CD8-positive, alpha-beta memory T cell (primary cell): Measurements from ENCODE around the gene SLC23A2. TPM values are rescaled to one million over a fixed set of nuclear protein-coding genes. Genes with fewer than 3 reads are reported as not detected.
"Not testable (repeated sequence)": the region's sequence is repeated elsewhere in the genome, so short reads cannot be mapped to it uniquely, and the experiment has no call there.

Experiments
- CTCF ChIA-PET: fragments of 350-600 bp; sonication (Branson Sonifier 250); formaldehyde crosslinking; loops from one replicate; lab custom pipeline; 2021; ENCODE audit warnings: antibody characterized with exemption; lab: Charles Lee
- POLR2A ChIA-PET: fragments of 350-600 bp; sonication (Branson Sonifier 250); formaldehyde crosslinking; loops from one replicate; lab custom pipeline; 2021; ENCODE audit warnings: antibody characterized with exemption; lab: Charles Lee
- DNase-seq, 5 donors: peaks; one replicate each; pipeline versions ENCODE4 v3.0.0 to v3.0.0-alpha.2; 2020 to 2022; ENCODE audit warnings: mixed read lengths in 1 of 5
- H3K27ac ChIP-seq: one replicate; pipeline ENCODE4 v1.7.0; 2013; ENCODE audit warnings: low read depth, mild to moderate bottlenecking, low read length, moderate library complexity
- H3K27me3 ChIP-seq: 2 replicates; pipeline ENCODE4 v1.7.0; 2013; ENCODE audit warnings: low read length, mild to moderate bottlenecking; ENCODE audit not compliant: insufficient read depth, poor library complexity, severe bottlenecking
- H3K36me3 ChIP-seq: 2 replicates; pipeline ENCODE4 v1.7.0; 2013; ENCODE audit warnings: mild to moderate bottlenecking, low read length, moderate library complexity; ENCODE audit not compliant: insufficient read depth
- H3K4me1 ChIP-seq: 2 replicates; pipeline ENCODE4 v1.7.0; 2013; ENCODE audit warnings: mild to moderate bottlenecking, low read length, moderate library complexity; ENCODE audit not compliant: insufficient read depth
- H3K4me3 ChIP-seq: 2 replicates; pipeline ENCODE4 v1.7.0; 2013; ENCODE audit warnings: mild to moderate bottlenecking, low read length
- H3K9me3 ChIP-seq: 2 replicates; pipeline ENCODE4 v1.7.0; 2013; ENCODE audit warnings: mild to moderate bottlenecking, low read length
- H3K27ac Mint-ChIP-seq, 8 donors: one replicate each; pipeline ENCODE4 v1.8.0; 2020 to 2021; ENCODE audit warnings: mixed read lengths in 8 of 8, mild to moderate bottlenecking in 6 of 8, inconsistent platforms in 3 of 8, moderate library complexity in 3 of 8
- H3K27me3 Mint-ChIP-seq, 2 donors: one replicate each; pipeline ENCODE4 v1.8.0; 2020 to 2021; ENCODE audit warnings: mixed read lengths in 2 of 2, mild to moderate bottlenecking in 1 of 2, moderate library complexity in 1 of 2
- H3K36me3 Mint-ChIP-seq, 3 donors: one replicate each; pipeline ENCODE4 v1.8.0; 2020 to 2021; ENCODE audit warnings: mixed read lengths in 3 of 3, inconsistent platforms in 1 of 3, mild to moderate bottlenecking in 1 of 3
- H3K4me1 Mint-ChIP-seq, 3 donors: one replicate each; pipeline ENCODE4 v1.8.0; 2020 to 2021; ENCODE audit warnings: mixed read lengths in 3 of 3, inconsistent platforms in 1 of 3, mild to moderate bottlenecking in 1 of 3
- H3K4me3 Mint-ChIP-seq, 7 donors: one replicate each; pipeline ENCODE4 v1.8.0; 2020 to 2021; ENCODE audit warnings: mixed read lengths in 7 of 7, mild to moderate bottlenecking in 6 of 7, moderate library complexity in 4 of 7, inconsistent platforms in 2 of 7
- H3K9me3 Mint-ChIP-seq, 5 donors: one replicate each; pipeline ENCODE4 v1.8.0; 2020 to 2022; ENCODE audit warnings: mixed read lengths in 5 of 5, mild to moderate bottlenecking in 3 of 5, moderate library complexity in 2 of 5, inconsistent platforms in 1 of 5
- polyA plus RNA-seq: library from polyadenylated mRNA; unstranded; fragments of 300-500 nt; fragmentation: Illumina TruSeq; gene quantifications from one replicate; pipeline ENCODE4 v1.2.3, GENCODE V29; 2021
- total RNA-seq, 2 experiments: library from RNA; stranded (reverse); gene quantifications; one replicate each; pipeline ENCODE4 v1.2.3, GENCODE V29; 2021

SLC23A2 gene
- total and polyA plus RNA-seq, 3 experiments from 2014 or later = 6.7 to 24.3 (median 20.6) TPM

DNA sequence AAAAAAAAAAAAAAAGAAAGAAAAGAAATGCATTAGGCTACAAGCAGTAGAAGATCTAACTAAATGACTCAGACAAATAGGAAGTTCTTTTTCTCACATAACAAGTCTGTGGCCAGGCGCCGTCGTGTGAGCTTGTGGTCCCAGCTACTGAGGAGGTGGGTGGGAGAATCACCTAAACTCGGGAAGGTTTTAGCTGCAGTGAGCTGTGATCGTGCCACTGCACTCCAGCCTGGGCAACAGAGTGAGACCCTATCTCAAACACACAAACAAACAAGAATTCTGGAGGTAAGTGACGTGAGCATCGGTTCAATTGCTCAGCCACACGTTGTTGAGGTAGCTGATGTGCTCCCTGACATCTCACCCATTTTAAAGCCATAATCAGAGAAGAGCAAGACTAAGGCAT lies 37.9 kb upstream of the SLC23A2 start:
- peak overlapping the region; percentile 0 for H3K27ac ChIP-seq
- peak in 4 of 5 donors; percentile 44 to 85 (median 58) for DNase-seq
- H3K9me3 ChIP-seq = no peaks in the 10 kb centered on the region
- Mint-ChIP-seq H3K4me1 (peaks cover 19 to 22% (median 21%) of the 10 kb centered on the region in 3 donors), H3K36me3 (no peaks in the 10 kb centered on the region), H3K4me3 (peak overlapping the region; percentile 18 to 84 (median 67)), H3K9me3 (no peaks in the 10 kb centered on the region), H3K27me3 (peaks cover 0 to 3% of the 10 kb centered on the region in 2 donors), H3K27ac (peak overlapping the region; percentile 53 to 94 (median 89))
- ChIA-PET POLR2A (interaction anchor here (0.7 to 1.3 kb wide), 3 partner anchors 16 to 131 kb away, joined by 4 to 9 read pairs (median 8); no protein-coding TSS in a partner anchor), CTCF (interaction anchor here (1.2 to 2.6 kb wide), 3 partner anchors 19 to 62 kb away, joined by 3 to 8 read pairs (median 4); no protein-coding TSS in a partner anchor)
- peaks cover 5% of the 10 kb centered on the region for H3K4me1 ChIP-seq
- H3K36me3 ChIP-seq = no peaks in the 10 kb centered on the region
- H3K4me3 ChIP-seq = no peak overlapping the region
- H3K27me3 ChIP-seq = no peaks in the 10 kb centered on the region

DNA sequence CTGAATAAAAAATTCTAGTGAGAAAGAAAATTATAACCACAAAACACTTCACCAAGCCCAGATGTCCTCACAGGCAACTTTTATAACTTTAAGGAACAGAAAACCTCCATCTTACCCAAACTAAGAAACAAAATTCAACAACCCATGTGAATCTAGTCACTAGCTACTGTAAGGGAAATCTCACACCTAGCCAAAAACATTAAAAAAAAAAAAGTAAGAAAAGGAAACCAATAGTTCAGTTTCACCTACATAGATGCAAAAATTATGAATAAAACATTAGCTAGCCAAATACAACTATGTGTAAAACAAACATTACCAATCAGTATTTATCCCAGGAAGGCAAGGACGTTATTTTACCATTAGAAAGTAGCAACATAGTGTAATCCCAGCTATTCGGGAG lies 35.5 kb upstream of the SLC23A2 start:
- Mint-ChIP-seq H3K9me3 (no peaks in the 10 kb centered on the region), H3K4me1 (peaks cover 19 to 22% (median 21%) of the 10 kb centered on the region in 3 donors), H3K27me3 (peaks cover 1 to 3% of the 10 kb centered on the region in 2 donors), H3K36me3 (no peaks in the 10 kb centered on the region), H3K27ac (peak overlapping the region in 4 of 8 donors; percentile 2 to 79 (median 36)), H3K4me3 (no peak overlapping the region)
- no peak for DNase-seq
- Histone ChIP-seq H3K4me1 (peaks cover 5% of the 10 kb centered on the region), H3K9me3 (no peaks in the 10 kb centered on the region), H3K4me3 (no peak overlapping the region), H3K36me3 (no peaks in the 10 kb centered on the region), H3K27me3 (no peaks in the 10 kb centered on the region), H3K27ac (no peak overlapping the region)
- ChIA-PET CTCF (interaction anchor here (1.5 to 2.6 kb wide), 2 partner anchors 12 to 64 kb away, joined by 4 to 8 read pairs; no protein-coding TSS in a partner anchor), POLR2A (no interaction called here)

GRCh38 chr20:5035518-5035917 lies 34.2 kb upstream of the SLC23A2 start:
- H3K27me3 ChIP-seq, H3K9me3 ChIP-seq, H3K36me3 ChIP-seq, POLR2A ChIA-PET, H3K27me3 Mint-ChIP-seq, H3K4me3 ChIP-seq, H3K36me3 Mint-ChIP-seq, DNase-seq, H3K4me1 ChIP-seq, H3K27ac ChIP-seq, CTCF ChIA-PET, H3K4me3 Mint-ChIP-seq, H3K9me3 Mint-ChIP-seq: not testable (repeated sequence)
- H3K4me1 Mint-ChIP-seq = peaks cover 19 to 22% (median 21%) of the 10 kb centered on the region in 3 donors
- H3K27ac Mint-ChIP-seq = peak overlapping the region in 1 of 8 donors; percentile 38

GRCh38 chr20:5033566-5033965 lies 32.3 kb upstream of the SLC23A2 start:
- Histone ChIP-seq H3K36me3 (no peaks in the 10 kb centered on the region), H3K27ac (no peak overlapping the region), H3K27me3 (no peaks in the 10 kb centered on the region), H3K9me3 (no peaks in the 10 kb centered on the region), H3K4me3 (no peak overlapping the region), H3K4me1 (no peaks in the 10 kb centered on the region)
- Mint-ChIP-seq H3K4me3 (no peak overlapping the region), H3K9me3 (no peaks in the 10 kb centered on the region), H3K4me1 (peaks cover 6 to 11% (median 10%) of the 10 kb centered on the region in 3 donors), H3K27me3 (peaks cover 0 to 3% of the 10 kb centered on the region in 2 donors), H3K27ac (no peak overlapping the region), H3K36me3 (no peaks in the 10 kb centered on the region)
- DNase-seq = no peak
- ChIA-PET POLR2A (no interaction called here), CTCF (interaction anchor here (1.0 to 1.6 kb wide), 2 partner anchors 43 to 68 kb away, joined by 3 read pairs; no protein-coding TSS in a partner anchor)

GRCh38 chr20:5031701-5032100 lies 30.4 kb upstream of the SLC23A2 start:
- H3K27ac Mint-ChIP-seq, H3K9me3 ChIP-seq, H3K27me3 Mint-ChIP-seq, CTCF ChIA-PET, H3K36me3 ChIP-seq, H3K36me3 Mint-ChIP-seq, DNase-seq, H3K4me1 ChIP-seq, H3K4me3 Mint-ChIP-seq, H3K9me3 Mint-ChIP-seq, H3K4me1 Mint-ChIP-seq, POLR2A ChIA-PET, H3K27ac ChIP-seq, H3K27me3 ChIP-seq, H3K4me3 ChIP-seq: not testable (repeated sequence)

GRCh38 chr20:5031206-5031557 lies 29.9 kb upstream of the SLC23A2 start:
- no peak overlapping the region for H3K27ac ChIP-seq
- ChIA-PET CTCF (no interaction called here), POLR2A (no interaction called here)
- no peak for DNase-seq
- H3K27me3 ChIP-seq = no peaks in the 10 kb centered on the region
- no peaks in the 10 kb centered on the region for H3K36me3 ChIP-seq
- H3K4me3 Mint-ChIP-seq = no peak overlapping the region
- no peaks in the 10 kb centered on the region for H3K4me1 Mint-ChIP-seq
- H3K9me3 ChIP-seq = no peaks in the 10 kb centered on the region
- H3K9me3 Mint-ChIP-seq = no peaks in the 10 kb centered on the region
- no peaks in the 10 kb centered on the region for H3K36me3 Mint-ChIP-seq
- H3K27ac Mint-ChIP-seq = no peak overlapping the region
- no peaks in the 10 kb centered on the region for H3K4me1 ChIP-seq
- H3K4me3 ChIP-seq = no peak overlapping the region
- H3K27me3 Mint-ChIP-seq = peaks cover 0 to 3% of the 10 kb centered on the region in 2 donors

- CTCF ChIA-PET = no interaction called here
- Mint-ChIP-seq H3K4me1 (no peaks in the 10 kb centered on the region), H3K9me3 (no peaks in the 10 kb centered on the region), H3K4me3 (no peak overlapping the region), H3K36me3 (no peaks in the 10 kb centered on the region), H3K27me3 (peaks cover 0 to 3% of the 10 kb centered on the region in 2 donors), H3K27ac (peak overlapping the region in 2 of 8 donors; percentile 2 to 81)
- no peak overlapping the region for H3K27ac ChIP-seq
- POLR2A ChIA-PET = no interaction called here
- no peaks in the 10 kb centered on the region for H3K9me3 ChIP-seq
- H3K4me1 ChIP-seq = no peaks in the 10 kb centered on the region
- DNase-seq = no peak
- H3K4me3 ChIP-seq = no peak overlapping the region
- H3K27me3 ChIP-seq = no peaks in the 10 kb centered on the region
- no peaks in the 10 kb centered on the region for H3K36me3 ChIP-seq
These were observed 29.3 kb upstream of the SLC23A2 start for GRCh38 chr20:5030348-5031205.

DNA sequence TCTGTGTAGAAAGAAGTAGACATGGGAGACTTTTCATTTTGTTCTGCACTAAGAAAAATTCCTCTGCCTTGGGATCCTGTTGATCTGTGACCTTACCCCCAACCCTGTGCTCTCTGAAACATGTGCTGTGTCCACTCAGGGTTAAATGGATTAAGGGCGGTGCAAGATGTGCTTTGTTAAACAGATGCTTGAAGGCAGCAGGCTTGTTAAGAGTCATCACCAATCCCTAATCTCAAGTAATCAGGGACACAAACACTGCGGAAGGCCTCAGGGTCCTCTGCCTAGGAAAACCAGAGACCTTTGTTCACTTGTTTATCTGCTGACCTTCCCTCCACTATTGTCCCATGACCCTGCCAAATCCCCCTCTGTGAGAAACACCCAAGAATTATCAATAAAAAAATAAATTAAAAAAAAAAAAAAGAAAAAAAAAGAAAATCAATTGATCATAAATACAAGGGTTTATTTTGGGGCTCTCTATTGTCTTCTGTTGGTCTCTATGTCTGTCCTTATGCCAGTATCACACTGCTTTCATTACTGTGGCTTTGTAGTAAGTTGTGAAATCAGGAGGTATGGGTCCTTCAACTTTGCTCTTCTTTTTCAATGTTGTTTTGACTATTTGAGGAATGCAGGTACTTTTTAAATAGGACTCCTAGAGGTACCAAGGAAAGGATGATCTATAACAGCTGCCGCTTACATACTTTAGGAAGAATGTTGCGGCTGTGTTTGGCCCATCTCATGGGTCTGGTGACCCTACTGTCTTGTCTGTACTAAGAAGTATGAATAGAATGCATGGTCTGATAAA lies 27.1 kb upstream of the SLC23A2 start:
- DNase-seq, H3K4me1 Mint-ChIP-seq, H3K4me3 Mint-ChIP-seq, H3K27me3 Mint-ChIP-seq, H3K36me3 Mint-ChIP-seq, H3K4me3 ChIP-seq, CTCF ChIA-PET, H3K9me3 ChIP-seq, H3K9me3 Mint-ChIP-seq, POLR2A ChIA-PET, H3K4me1 ChIP-seq, H3K36me3 ChIP-seq, H3K27ac Mint-ChIP-seq, H3K27me3 ChIP-seq, H3K27ac ChIP-seq: not testable (repeated sequence)
